Measurements from ENCODE around the gene EXOC2. TPM values are rescaled to one million over a fixed set of nuclear protein-coding genes. Genes with fewer than 3 reads are reported as not detected.
"Not testable (repeated sequence)": the region's sequence is repeated elsewhere in the genome, so short reads cannot be mapped to it uniquely, and the experiment has no call there.

Gene EXOC2
- polyA plus RNA-seq, 1 donor, result 27.0 TPM

GRCh38 chr6:680251-680650 is 12.7 kb downstream of the EXOC2 start:
- no peak for DNase-seq (ENCODE audit: low read depth)

GRCh38 chr6:679282-679681 is 13.7 kb downstream of the EXOC2 start:
- no peak for DNase-seq (ENCODE audit: low read depth)

GRCh38 chr6:678520-678919 is 14.4 kb downstream of the EXOC2 start:
- DNase-seq (ENCODE audit: low read depth), result no peak

GRCh38 chr6:677919-678318 is 15.0 kb downstream of the EXOC2 start:
- DNase-seq (ENCODE audit: low read depth), result no peak

GRCh38 chr6:674956-675355 is 18.0 kb downstream of the EXOC2 start:
- no peak for DNase-seq (ENCODE audit: low read depth)

GRCh38 chr6:674406-674805 is 18.5 kb downstream of the EXOC2 start:
- DNase-seq (ENCODE audit: low read depth), result no peak

- DNase-seq (ENCODE audit: low read depth), result no peak
These were observed 25.5 kb downstream of the EXOC2 start for GRCh38 chr6:667253-667927.

GRCh38 chr6:665403-666267 is 27.3 kb downstream of the EXOC2 start:
- no peak for DNase-seq (ENCODE audit: low read depth)

- not testable (repeated sequence) for DNase-seq (ENCODE audit: low read depth)
These were observed 29.2 kb downstream of the EXOC2 start for GRCh38 chr6:663788-664187.

GRCh38 chr6:659716-660581 is 33.0 kb downstream of the EXOC2 start:
- no peak for DNase-seq (ENCODE audit: low read depth)

- no peak for DNase-seq (ENCODE audit: low read depth)
These were observed 34.7 kb downstream of the EXOC2 start for GRCh38 chr6:658244-658643.

GRCh38 chr6:657743-658142 is 35.2 kb downstream of the EXOC2 start:
- DNase-seq (ENCODE audit: low read depth), result no peak

GRCh38 chr6:656460-657252 is 36.3 kb downstream of the EXOC2 start, which contains the start of gene HUS1B:
TSS of gene HUS1B (minus strand) at chr6:657100. CDS start at chr6:656944, 156 bp downstream.
- no peak for DNase-seq (ENCODE audit: low read depth)

- DNase-seq (ENCODE audit: low read depth), result no peak
These were observed 38.8 kb downstream of the EXOC2 start for GRCh38 chr6:654136-654535.

GRCh38 chr6:652865-653264 is 40.1 kb downstream of the EXOC2 start:
- no peak for DNase-seq (ENCODE audit: low read depth)

- DNase-seq (ENCODE audit: low read depth), result no peak
These were observed 42.8 kb downstream of the EXOC2 start for GRCh38 chr6:650098-650497.

GRCh38 chr6:642805-643204 is 50.1 kb downstream of the EXOC2 start:
- DNase-seq (ENCODE audit: low read depth), result no peak

- DNase-seq (ENCODE audit: low read depth), result no peak
These were observed 51.5 kb downstream of the EXOC2 start for GRCh38 chr6:641225-641985.

- DNase-seq (ENCODE audit: low read depth), result no peak
These were observed 56.5 kb downstream of the EXOC2 start for GRCh38 chr6:636488-636887.

GRCh38 chr6:635233-635632 is 57.7 kb downstream of the EXOC2 start:
- no peak for DNase-seq (ENCODE audit: low read depth)

- DNase-seq (ENCODE audit: low read depth), result no peak
These were observed 59.3 kb downstream of the EXOC2 start for GRCh38 chr6:633611-634010.
